CD14-positive monocyte (primary cell): Measurements from ENCODE around the gene P4HA2. TPM values are rescaled to one million over a fixed set of nuclear protein-coding genes. Genes with fewer than 3 reads are reported as not detected.
A peak's percentile ranks its signal among the peaks of the same experiment; 100 is the strongest.

Experiments
- DNase-seq, 3 donors: peaks; one replicate each; pipeline ENCODE4 v3.0.0-alpha.2; 2011 to 2022
- H2AFZ ChIP-seq: 2 replicates; pipeline ENCODE4 v1.6.0; 2012; ENCODE audit warnings: mild to moderate bottlenecking, low read depth, low read length, inconsistent platforms; ENCODE audit not compliant: insufficient read depth, poor library complexity, severe bottlenecking
- H3K27ac ChIP-seq, 2 donors: 1 replicate in 1 of 2; 2 replicates in 1 of 2; pipeline ENCODE4 v1.5.1; 2012 to 2013; ENCODE audit warnings: low read length in 2 of 2, control low read depth in 1 of 2, inconsistent platforms in 1 of 2, low read depth in 1 of 2, mild to moderate bottlenecking in 1 of 2
- H3K27me3 ChIP-seq, 2 donors: one replicate each; pipeline versions ENCODE4 v1.6.0 to v1.6.1; 2011 to 2013; ENCODE audit warnings: low read length in 2 of 2; ENCODE audit not compliant: control insufficient read depth in 2 of 2, insufficient read depth in 2 of 2
- H3K36me3 ChIP-seq, 2 donors: replicated peaks in 1 of 2; 1 replicate in 1 of 2; 2 replicates in 1 of 2; pipeline versions ENCODE4 v1.5.1 to v1.6.1; 2012 to 2013; ENCODE audit warnings: low read length in 2 of 2, control low read depth in 1 of 2, inconsistent platforms in 1 of 2, mild to moderate bottlenecking in 1 of 2; ENCODE audit not compliant: insufficient read depth in 2 of 2, control insufficient read depth in 1 of 2
- H3K4me1 ChIP-seq, 2 donors: 1 replicate in 1 of 2; 2 replicates in 1 of 2; pipeline versions ENCODE4 v1.5.1 to v1.6.1; 2012 to 2013; ENCODE audit warnings: low read length in 2 of 2, control low read depth in 1 of 2, inconsistent platforms in 1 of 2, mild to moderate bottlenecking in 1 of 2, moderate library complexity in 1 of 2; ENCODE audit not compliant: insufficient read depth in 2 of 2, control insufficient read depth in 1 of 2
- H3K4me2 ChIP-seq: replicated peaks from 2 replicates; pipeline ENCODE3; 2012; ENCODE audit warnings: low read length, moderate library complexity, mild to moderate bottlenecking; ENCODE audit not compliant: poor library complexity, severe bottlenecking; ENCODE audit errors: extremely low read depth
- H3K4me3 ChIP-seq, 3 experiments: fragments of 200-600 bp in 1 of 3; sonication (generic) in 1 of 3; replicated peaks in 1 of 3; 1 replicate in 2 of 3; 2 replicates in 1 of 3; pipeline ENCODE4 v1.5.1; 2011 to 2013; ENCODE audit warnings: low read length in 3 of 3, mild to moderate bottlenecking in 3 of 3, control low read depth in 2 of 3, low read depth in 2 of 3, inconsistent platforms in 1 of 3, moderate library complexity in 1 of 3
- H3K79me2 ChIP-seq: 2 replicates; pipeline ENCODE4 v1.6.0; 2012; ENCODE audit warnings: mild to moderate bottlenecking, control low read depth, inconsistent platforms, low read length, moderate library complexity; ENCODE audit not compliant: insufficient read depth
- H3K9ac ChIP-seq: 2 replicates; pipeline ENCODE4 v1.6.0; 2017; ENCODE audit warnings: low read length, mild to moderate bottlenecking; ENCODE audit not compliant: insufficient read depth, poor library complexity, severe bottlenecking
- H3K9me3 ChIP-seq, 2 donors: replicated peaks in 1 of 2; 1 replicate in 1 of 2; 2 replicates in 1 of 2; pipeline versions ENCODE4 v1.5.1 to v1.6.1; 2012 to 2013; ENCODE audit warnings: low read length in 2 of 2, control low read depth in 1 of 2; ENCODE audit not compliant: control insufficient read depth in 1 of 2, insufficient read depth in 1 of 2
- H4K20me1 ChIP-seq: 2 replicates; pipeline ENCODE4 v1.6.0; 2012; ENCODE audit warnings: mild to moderate bottlenecking, low read length, control low read depth, moderate library complexity; ENCODE audit not compliant: insufficient read depth
- H3K27ac Mint-ChIP-seq, 7 donors: one replicate each; pipeline ENCODE4 v1.8.0; 2020; ENCODE audit warnings: mild to moderate bottlenecking in 7 of 7, mixed read lengths in 7 of 7, moderate library complexity in 6 of 7, inconsistent platforms in 2 of 7
- H3K27me3 Mint-ChIP-seq, 3 donors: one replicate each; pipeline ENCODE4 v1.8.0; 2021 to 2022; ENCODE audit warnings: low read depth in 3 of 3, mild to moderate bottlenecking in 3 of 3, mixed read lengths in 3 of 3, moderate library complexity in 3 of 3, inconsistent platforms in 1 of 3
- H3K36me3 Mint-ChIP-seq, 2 donors: one replicate each; pipeline ENCODE4 v1.8.0; 2020; ENCODE audit warnings: mixed read lengths in 2 of 2, inconsistent platforms in 1 of 2, mild to moderate bottlenecking in 1 of 2
- H3K4me1 Mint-ChIP-seq: one replicate; pipeline ENCODE4 v1.8.0; 2020; ENCODE audit warnings: mild to moderate bottlenecking, mixed read lengths
- H3K4me3 Mint-ChIP-seq, 2 donors: one replicate each; pipeline ENCODE4 v1.8.0; 2020; ENCODE audit warnings: mild to moderate bottlenecking in 2 of 2, mixed read lengths in 2 of 2, moderate library complexity in 1 of 2
- H3K9me3 Mint-ChIP-seq, 7 donors: one replicate each; pipeline ENCODE4 v1.8.0; 2020 to 2022; ENCODE audit warnings: mixed read lengths in 7 of 7, mild to moderate bottlenecking in 6 of 7, moderate library complexity in 6 of 7, inconsistent platforms in 2 of 7
- CTCF ChIP-seq: fragments of 200-600 bp; IDR thresholded peaks from one replicate; pipeline ENCODE4 v1.8.0; 2022; ENCODE audit warnings: antibody characterized with exemption, mild to moderate bottlenecking
- WGBS: methylation state at CpG from one replicate; pipeline ENCODE4 v1.1.5; 2013; ENCODE audit warnings: missing lambda C conversion rate; ENCODE audit not compliant: insufficient coverage; 5-methylcytosine and 5-hydroxymethylcytosine counted together
- intact Hi-C, 2 donors: fragments of 100-400 bp; cut with micrococcal nuclease; formaldehyde crosslinking; loops; one replicate each; pipeline versions ENCODE4 v1.15.0 to v1.15.1; 2023
- polyA plus RNA-seq, 3 donors: library from polyadenylated mRNA; depleted of rRNA in 1 of 3; unstranded in 2 of 3; stranded (reverse) in 1 of 3; fragments of 300-500 nt in 2 of 3; fragments of >200 nt in 1 of 3; fragmentation: Illumina TruSeq in 2 of 3; gene quantifications; 1 replicate in 2 of 3; 2 replicates in 1 of 3; pipeline ENCODE4 v1.2.3, GENCODE V29; 2012 to 2021

Gene P4HA2
- polyA plus RNA-seq, 3 donors = 0.12 to 0.99 (median 0.45) TPM

DNA sequence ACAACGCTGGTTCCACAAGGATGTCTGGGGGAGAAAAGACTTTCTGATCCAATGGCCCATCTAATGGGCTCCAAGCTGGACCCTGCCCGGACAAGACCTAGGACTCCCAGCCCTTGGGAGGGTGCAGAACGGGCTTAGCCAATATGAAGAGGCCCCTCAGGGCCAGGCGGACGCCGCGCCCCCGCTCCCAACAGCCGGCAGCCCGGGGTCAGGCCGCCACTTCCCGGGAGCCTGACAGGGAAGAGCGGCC, 493 bp downstream of the P4HA2 start:
- Histone ChIP-seq H3K9me3 (no peaks in the 10 kb centered on the region), H3K4me1 (peaks cover 9 to 10% of the 10 kb centered on the region in 2 donors), H3K9ac (peak overlapping the region; percentile 63), H3K4me3 (peak overlapping the region; percentile 19 to 77 (median 45)), H3K36me3 (no peaks in the 10 kb centered on the region), H3K27me3 (peaks cover 8 to 22% of the 10 kb centered on the region in 2 donors), H4K20me1 (no peaks in the 10 kb centered on the region), H3K79me2 (no peaks in the 10 kb centered on the region), H3K4me2 (peak overlapping the region; percentile 92), H3K27ac (no peak overlapping the region), H2AFZ (peak overlapping the region; percentile 87)
- Mint-ChIP-seq H3K4me3 (peak overlapping the region; percentile 64 to 72), H3K27me3 (peaks cover 37 to 42% (median 40%) of the 10 kb centered on the region in 3 donors), H3K27ac (no peak overlapping the region), H3K36me3 (no peaks in the 10 kb centered on the region), H3K4me1 (peaks cover 16% of the 10 kb centered on the region), H3K9me3 (peaks cover 0 to 5% (median 0%) of the 10 kb centered on the region in 7 donors)
- TF ChIP-seq CTCF = peak; percentile 20
- under 1% methylated on average over 13 of the region's 13 CpGs for WGBS
- intact Hi-C loops = no loop called here
- DNase-seq = no peak

- Histone ChIP-seq H3K27ac (no peak overlapping the region), H3K4me2 (peak overlapping the region; percentile 92), H4K20me1 (no peaks in the 10 kb centered on the region), H3K27me3 (peaks cover 8 to 22% of the 10 kb centered on the region in 2 donors), H3K79me2 (no peaks in the 10 kb centered on the region), H2AFZ (peak overlapping the region; percentile 87), H3K36me3 (no peaks in the 10 kb centered on the region), H3K9ac (no peak overlapping the region), H3K9me3 (no peaks in the 10 kb centered on the region), H3K4me1 (peaks cover 9 to 10% of the 10 kb centered on the region in 2 donors), H3K4me3 (peak overlapping the region in 2 of 3 experiments; percentile 19 to 77)
- Mint-ChIP-seq H3K27ac (no peak overlapping the region), H3K9me3 (peaks cover 0 to 5% (median 0%) of the 10 kb centered on the region in 7 donors), H3K27me3 (peaks cover 34 to 42% (median 40%) of the 10 kb centered on the region in 3 donors), H3K36me3 (no peaks in the 10 kb centered on the region), H3K4me3 (peak overlapping the region; percentile 64 to 72), H3K4me1 (peaks cover 16% of the 10 kb centered on the region)
- no peak for TF ChIP-seq CTCF
- intact Hi-C loops = no loop called here
- DNase-seq = no peak
- WGBS = 70% methylated on average over 17 of the region's 23 CpGs
Measured at GRCh38 chr5:132226516-132227234, 978 bp downstream of the P4HA2 start.
